Measurements from ENCODE around the gene RFX3.

GRCh38 chr9:3177146-3177761 is 348.5 kb downstream of the RFX3 start:
- TF ChIP-seq, protein P1, sequence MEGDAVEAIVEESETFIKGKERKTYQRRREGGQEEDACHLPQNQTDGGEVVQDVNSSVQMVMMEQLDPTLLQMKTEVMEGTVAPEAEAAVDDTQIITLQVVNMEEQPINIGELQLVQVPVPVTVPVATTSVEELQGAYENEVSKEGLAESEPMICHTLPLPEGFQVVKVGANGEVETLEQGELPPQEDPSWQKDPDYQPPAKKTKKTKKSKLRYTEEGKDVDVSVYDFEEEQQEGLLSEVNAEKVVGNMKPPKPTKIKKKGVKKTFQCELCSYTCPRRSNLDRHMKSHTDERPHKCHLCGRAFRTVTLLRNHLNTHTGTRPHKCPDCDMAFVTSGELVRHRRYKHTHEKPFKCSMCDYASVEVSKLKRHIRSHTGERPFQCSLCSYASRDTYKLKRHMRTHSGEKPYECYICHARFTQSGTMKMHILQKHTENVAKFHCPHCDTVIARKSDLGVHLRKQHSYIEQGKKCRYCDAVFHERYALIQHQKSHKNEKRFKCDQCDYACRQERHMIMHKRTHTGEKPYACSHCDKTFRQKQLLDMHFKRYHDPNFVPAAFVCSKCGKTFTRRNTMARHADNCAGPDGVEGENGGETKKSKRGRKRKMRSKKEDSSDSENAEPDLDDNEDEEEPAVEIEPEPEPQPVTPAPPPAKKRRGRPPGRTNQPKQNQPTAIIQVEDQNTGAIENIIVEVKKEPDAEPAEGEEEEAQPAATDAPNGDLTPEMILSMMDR (IDR thresholded peaks at IDR 0.05; ENCODE audit: extremely low read depth in 1 of 2, insufficient read depth in 1 of 2, low read depth in 1 of 2, low read length in 2 of 2), result no peak
- TF ChIP-seq POLR2AphosphoS5 (IDR thresholded peaks at IDR 0.05; ENCODE audit: insufficient read depth, low read depth, low read length) (no peak), EZH2 (IDR thresholded peaks at IDR 0.05; ENCODE audit: borderline replicate concordance, low read depth, low read length, severe bottlenecking) (no peak), POLR2A (IDR thresholded peaks at IDR 0.05; ENCODE audit: low read depth, low read length) (no peak)
